Prostate gland (tissue), 2 donors: ENCODE measurements around the gene UFD1.

Source experiments
- CTCF ChIP-seq, 4 experiments: fragments of 200-600 bp in 2 of 4; fragments of 450-650 bp in 2 of 4; sonication (generic) in 2 of 4; IDR thresholded peaks; 1 replicate in 3 of 4; 2 replicates in 1 of 4; pipeline ENCODE4 v1.5.1; 2016 to 2019; ENCODE audit warnings: antibody characterized with exemption in 4 of 4, mild to moderate bottlenecking in 2 of 4, moderate library complexity in 2 of 4
- POLR2A ChIP-seq: fragments of 450-650 bp; IDR thresholded peaks from one replicate; pipeline ENCODE4 v1.6.1; 2016; ENCODE audit warnings: antibody characterized with exemption, mild to moderate bottlenecking

DNA sequence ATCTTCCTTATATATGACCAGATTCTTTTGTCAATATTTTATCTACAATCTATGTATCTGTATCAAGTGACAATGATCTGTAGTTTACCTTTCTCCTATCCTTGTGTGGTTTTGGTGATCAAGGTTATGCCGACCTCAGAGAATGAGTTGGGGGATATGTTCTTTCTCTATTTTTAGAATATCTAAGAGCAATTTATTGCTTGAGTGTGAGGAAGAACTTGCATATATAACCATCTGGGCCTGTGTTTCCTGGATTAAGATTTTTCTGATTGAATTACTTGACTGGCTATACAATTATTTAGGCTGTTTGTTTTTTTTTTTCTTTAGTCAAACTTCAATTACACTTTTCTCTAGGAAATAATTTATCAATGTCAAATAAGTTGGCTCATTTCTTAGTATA lies 17.5 kb downstream of the UFD1 start:
- no peak for TF ChIP-seq POLR2A
- TF ChIP-seq CTCF (IDR thresholded peaks at IDR 0.05): no peak
